Adrenal gland (tissue), 12 donors: ENCODE results near the gene TNFRSF11A. TPM values are rescaled to one million over a fixed set of nuclear protein-coding genes. Genes with fewer than 3 reads are reported as not detected.

ENCODE experiments used
- DNase-seq, 7 donors: peaks; one replicate each; pipeline ENCODE4 v3.0.0-alpha.2; 2019 to 2020
- H3K27ac ChIP-seq, 5 donors: fragments of 200-600 bp; sonication (generic) in 4 of 5; 1 replicate in 3 of 5; 2 replicates in 2 of 5; pipeline versions ENCODE4 v1.5.1 to v1.8.0; 2016 to 2020; ENCODE audit warnings: mild to moderate bottlenecking in 1 of 5
- H3K27me3 ChIP-seq: fragments of 200-600 bp; 2 replicates; pipeline ENCODE4 v1.8.0; 2021
- H3K36me3 ChIP-seq, 2 donors: fragments of 200-600 bp; replicated peaks in 1 of 2; 1 replicate in 1 of 2; 2 replicates in 1 of 2; pipeline versions ENCODE4 v1.5.1 to v1.8.0; 2018 to 2022
- H3K4me1 ChIP-seq, 2 donors: fragments of 200-600 bp; replicated peaks in 1 of 2; 1 replicate in 1 of 2; 2 replicates in 1 of 2; pipeline versions ENCODE4 v1.5.1 to v1.8.0; 2018 to 2021
- H3K4me3 ChIP-seq, 4 donors: fragments of 200-600 bp; sonication (generic) in 3 of 4; one replicate each; pipeline ENCODE4 v1.5.1; 2016 to 2018
- H3K9me3 ChIP-seq, 3 donors: fragments of 200-600 bp; sonication (generic) in 1 of 3; replicated peaks in 1 of 3; 1 replicate in 2 of 3; 2 replicates in 1 of 3; pipeline versions ENCODE4 v1.5.1 to v1.8.0; 2016 to 2021
- CTCF ChIP-seq, 6 experiments: fragments of 450-650 bp in 4 of 6; fragments of 200-600 bp in 2 of 6; sonication (generic) in 1 of 6; IDR thresholded peaks; 1 replicate in 5 of 6; 2 replicates in 1 of 6; pipeline versions ENCODE4 v1.5.1 to v1.8.0; 2016 to 2021; ENCODE audit warnings: antibody characterized with exemption in 6 of 6, mild to moderate bottlenecking in 2 of 6, moderate library complexity in 1 of 6
- POLR2A ChIP-seq, 2 donors: fragments of 450-650 bp; IDR thresholded peaks; one replicate each; pipeline ENCODE4 v1.6.1; 2017; ENCODE audit warnings: antibody characterized with exemption in 2 of 2, mild to moderate bottlenecking in 2 of 2, moderate library complexity in 1 of 2
- WGBS, 4 donors: extraction: QIAGEN DNeasy Blood & Tissue Kit in 2 of 4; methylation state at CpG; one replicate each; pipeline versions ENCODE4 v1.1.5 to v1.1.7; 2013 to 2017; 5-methylcytosine and 5-hydroxymethylcytosine counted together
- intact Hi-C, 2 donors: fragments of 100-400 bp; cut with DNase I; formaldehyde crosslinking; loops; one replicate each; pipeline versions ENCODE4 v1.14.1 to v1.15.0; 2022 to 2023
- polyA plus RNA-seq, 3 donors: library from polyadenylated mRNA; stranded (reverse); fragments of 200-250 nt in 2 of 3; fragments of 350-450 nt in 1 of 3; fragmentation: Illumina TruSeq in 1 of 3; extraction: RNeasy Lipid Tissue Mini Kit (QIAGEN cat#74804) in 1 of 3; gene quantifications; one replicate each; pipeline ENCODE4 v1.2.3, GENCODE V29; 2013 to 2014
- total RNA-seq, 9 donors: library from RNA; depleted of rRNA in 4 of 9; stranded (reverse); fragments of >200 nt in 4 of 9; fragments of 120-200 nt in 1 of 9; fragmentation: NEBNext Ultra II Directional in 1 of 9; extraction: Animal tissue kit (Norgen Biotek cat#: 25700) in 1 of 9; gene quantifications; one replicate each; pipeline versions ENCODE4 v1.1.0 to v1.2.4, GENCODE V29; 2013 to 2023
- donor health status: healthy with polysubstance abuse.
- donor health status: Bipolar disorder and iron deficiency.
- donor health status: DM: yes; HTN: yes; CAD: no.
- donor health status: DM: no; HTN: no; CAD: no.
- donor health status: DM: no; HTN: no; CAD: no.
- donor health status: DM: yes; HTN: yes; CAD: no.

The TNFRSF11A gene
- total and polyA plus RNA-seq, 12 donors: 0.61 to 15.7 (median 4.2) TPM

DNA sequence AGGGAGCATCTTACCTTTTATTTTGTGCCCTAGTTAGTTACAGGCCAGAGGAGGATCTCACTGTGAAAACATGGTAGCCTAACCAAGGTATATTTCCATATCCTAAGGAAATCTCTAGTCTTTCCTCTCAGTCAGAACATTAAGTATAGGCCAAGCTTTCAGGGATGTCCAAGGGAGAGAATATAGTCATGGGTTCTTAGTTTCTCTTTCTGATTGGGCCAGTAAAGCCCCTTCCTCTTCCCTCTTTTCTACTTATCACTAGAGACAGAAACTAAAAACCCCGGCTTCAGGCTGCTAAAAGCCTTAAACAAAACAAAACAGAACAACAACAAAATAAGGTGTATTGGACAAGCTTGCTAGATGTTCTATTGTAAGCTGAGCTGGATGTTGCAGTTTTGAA is 44.3 kb upstream of the TNFRSF11A start:
- Histone ChIP-seq H3K9me3 (no peaks in the 10 kb centered on the region), H3K27me3 (no peaks in the 10 kb centered on the region), H3K4me1 (peaks cover 13 to 21% of the 10 kb centered on the region in 2 donors), H3K36me3 (no peaks in the 10 kb centered on the region), H3K4me3 (no peak overlapping the region), H3K27ac (peak overlapping the region in 3 of 5 donors; percentile 1 to 22 (median 20))
- TF ChIP-seq POLR2A (IDR thresholded peaks at IDR 0.05) (no peak), CTCF (IDR thresholded peaks at IDR 0.05) (no peak)
- no peak for DNase-seq
- 71 to 85% (median 77%) methylated on average over 1 of the region's 1 CpG for WGBS, 4 donors
- intact Hi-C loops: no loop called here

GRCh38 chr18:62281684-62282083 is 43.4 kb upstream of the TNFRSF11A start:
- Histone ChIP-seq H3K4me3 (no peak overlapping the region), H3K27me3 (no peaks in the 10 kb centered on the region), H3K9me3 (no peaks in the 10 kb centered on the region), H3K4me1 (peaks cover 13 to 21% of the 10 kb centered on the region in 2 donors), H3K36me3 (no peaks in the 10 kb centered on the region), H3K27ac (peak overlapping the region in 2 of 5 donors; percentile 29 to 42)
- 52 to 66% (median 62%) methylated on average over 1 of the region's 1 CpG for WGBS, 4 donors
- intact Hi-C loops: no loop called here
- peak in 2 of 7 donors; percentile 12 to 14 for DNase-seq
- TF ChIP-seq POLR2A (IDR thresholded peaks at IDR 0.05) (no peak), CTCF (IDR thresholded peaks at IDR 0.05) (no peak)

GRCh38 chr18:62282188-62282629 is 42.9 kb upstream of the TNFRSF11A start:
- peaks cover 13 to 21% of the 10 kb centered on the region in 2 donors for H3K4me1 ChIP-seq
- peak in 1 of 7 donors; percentile 8 for DNase-seq
- peak overlapping the region in 4 of 5 donors; percentile 11 to 42 (median 25) for H3K27ac ChIP-seq
- H3K36me3 ChIP-seq: no peaks in the 10 kb centered on the region
- TF ChIP-seq POLR2A (IDR thresholded peaks at IDR 0.05) (no peak), CTCF (IDR thresholded peaks at IDR 0.05) (no peak)
- 62 to 88% (median 75%) methylated on average over 2 of the region's 2 CpGs for WGBS, 4 donors
- intact Hi-C loops: no loop called here
- H3K4me3 ChIP-seq: no peak overlapping the region
- H3K9me3 ChIP-seq: no peaks in the 10 kb centered on the region
- H3K27me3 ChIP-seq: no peaks in the 10 kb centered on the region

DNA sequence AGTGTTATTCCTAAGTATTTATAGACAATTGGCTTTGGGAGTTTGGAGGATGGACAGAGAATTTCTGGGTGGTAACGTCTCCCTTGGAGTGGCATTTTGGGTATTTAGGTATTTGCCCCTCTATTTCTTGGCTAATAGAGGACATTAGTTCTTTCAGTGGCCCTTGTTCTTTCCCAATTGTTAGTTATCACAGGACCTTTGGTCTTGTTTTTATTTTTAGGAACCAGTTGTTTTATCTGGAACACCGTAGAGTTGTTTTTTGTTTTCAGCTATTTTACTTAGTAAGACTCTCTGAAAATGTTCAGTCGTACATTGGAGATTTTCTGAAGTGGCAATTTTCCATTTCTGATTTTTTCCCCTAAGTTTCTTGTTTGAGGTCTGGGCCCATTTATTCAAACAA is 40.5 kb upstream of the TNFRSF11A start:
- H3K27ac ChIP-seq: no peak overlapping the region
- H3K4me3 ChIP-seq: no peak overlapping the region
- TF ChIP-seq POLR2A (IDR thresholded peaks at IDR 0.05): no peak
- TF ChIP-seq CTCF (IDR thresholded peaks at IDR 0.05): no peak
- no peaks in the 10 kb centered on the region for H3K27me3 ChIP-seq
- DNase-seq: no peak
- H3K4me1 ChIP-seq: peaks cover 13 to 21% of the 10 kb centered on the region in 2 donors
- H3K9me3 ChIP-seq: no peaks in the 10 kb centered on the region
- no peaks in the 10 kb centered on the region for H3K36me3 ChIP-seq
- WGBS, 4 donors: 74 to 83% (median 80%) methylated on average over 3 of the region's 3 CpGs
- intact Hi-C loops: no loop called here
